ENCODE data around the gene MTA3.

- TF ChIP-seq CTCF (IDR thresholded peaks at IDR 0.05) (no peak), POLR2A (IDR thresholded peaks at IDR 0.05) (no peak)
These were observed 153.5 kb downstream of the MTA3 start for GRCh38 chr2:42721898-42722297.
